CD14-positive monocyte (primary cell): ENCODE data around the gene CXCL11. TPM values are rescaled to one million over a fixed set of nuclear protein-coding genes. Genes with fewer than 3 reads are reported as not detected.
A peak's percentile ranks its signal among the peaks of the same experiment; 100 is the strongest.

Experiments used
- DNase-seq, 3 donors: peaks; one replicate each; pipeline ENCODE4 v3.0.0-alpha.2; 2011 to 2022
- H2AFZ ChIP-seq: 2 replicates; pipeline ENCODE4 v1.6.0; 2012; ENCODE audit warnings: mild to moderate bottlenecking, low read depth, low read length, inconsistent platforms; ENCODE audit not compliant: insufficient read depth, poor library complexity, severe bottlenecking
- H3K27ac ChIP-seq, 2 donors: 1 replicate in 1 of 2; 2 replicates in 1 of 2; pipeline ENCODE4 v1.5.1; 2012 to 2013; ENCODE audit warnings: low read length in 2 of 2, control low read depth in 1 of 2, inconsistent platforms in 1 of 2, low read depth in 1 of 2, mild to moderate bottlenecking in 1 of 2
- H3K27me3 ChIP-seq, 2 donors: one replicate each; pipeline versions ENCODE4 v1.6.0 to v1.6.1; 2011 to 2013; ENCODE audit warnings: low read length in 2 of 2; ENCODE audit not compliant: control insufficient read depth in 2 of 2, insufficient read depth in 2 of 2
- H3K36me3 ChIP-seq, 2 donors: replicated peaks in 1 of 2; 1 replicate in 1 of 2; 2 replicates in 1 of 2; pipeline versions ENCODE4 v1.5.1 to v1.6.1; 2012 to 2013; ENCODE audit warnings: low read length in 2 of 2, control low read depth in 1 of 2, inconsistent platforms in 1 of 2, mild to moderate bottlenecking in 1 of 2; ENCODE audit not compliant: insufficient read depth in 2 of 2, control insufficient read depth in 1 of 2
- H3K4me1 ChIP-seq, 2 donors: 1 replicate in 1 of 2; 2 replicates in 1 of 2; pipeline versions ENCODE4 v1.5.1 to v1.6.1; 2012 to 2013; ENCODE audit warnings: low read length in 2 of 2, control low read depth in 1 of 2, inconsistent platforms in 1 of 2, mild to moderate bottlenecking in 1 of 2, moderate library complexity in 1 of 2; ENCODE audit not compliant: insufficient read depth in 2 of 2, control insufficient read depth in 1 of 2
- H3K4me2 ChIP-seq: replicated peaks from 2 replicates; pipeline ENCODE3; 2012; ENCODE audit warnings: low read length, moderate library complexity, mild to moderate bottlenecking; ENCODE audit not compliant: poor library complexity, severe bottlenecking; ENCODE audit errors: extremely low read depth
- H3K4me3 ChIP-seq, 3 experiments: fragments of 200-600 bp in 1 of 3; sonication (generic) in 1 of 3; replicated peaks in 1 of 3; 1 replicate in 2 of 3; 2 replicates in 1 of 3; pipeline ENCODE4 v1.5.1; 2011 to 2013; ENCODE audit warnings: low read length in 3 of 3, mild to moderate bottlenecking in 3 of 3, control low read depth in 2 of 3, low read depth in 2 of 3, inconsistent platforms in 1 of 3, moderate library complexity in 1 of 3
- H3K79me2 ChIP-seq: 2 replicates; pipeline ENCODE4 v1.6.0; 2012; ENCODE audit warnings: mild to moderate bottlenecking, control low read depth, inconsistent platforms, low read length, moderate library complexity; ENCODE audit not compliant: insufficient read depth
- H3K9ac ChIP-seq: 2 replicates; pipeline ENCODE4 v1.6.0; 2017; ENCODE audit warnings: low read length, mild to moderate bottlenecking; ENCODE audit not compliant: insufficient read depth, poor library complexity, severe bottlenecking
- H3K9me3 ChIP-seq, 2 donors: replicated peaks in 1 of 2; 1 replicate in 1 of 2; 2 replicates in 1 of 2; pipeline versions ENCODE4 v1.5.1 to v1.6.1; 2012 to 2013; ENCODE audit warnings: low read length in 2 of 2, control low read depth in 1 of 2; ENCODE audit not compliant: control insufficient read depth in 1 of 2, insufficient read depth in 1 of 2
- H4K20me1 ChIP-seq: 2 replicates; pipeline ENCODE4 v1.6.0; 2012; ENCODE audit warnings: mild to moderate bottlenecking, low read length, control low read depth, moderate library complexity; ENCODE audit not compliant: insufficient read depth
- H3K27ac Mint-ChIP-seq, 7 donors: one replicate each; pipeline ENCODE4 v1.8.0; 2020; ENCODE audit warnings: mild to moderate bottlenecking in 7 of 7, mixed read lengths in 7 of 7, moderate library complexity in 6 of 7, inconsistent platforms in 2 of 7
- H3K27me3 Mint-ChIP-seq, 3 donors: one replicate each; pipeline ENCODE4 v1.8.0; 2021 to 2022; ENCODE audit warnings: low read depth in 3 of 3, mild to moderate bottlenecking in 3 of 3, mixed read lengths in 3 of 3, moderate library complexity in 3 of 3, inconsistent platforms in 1 of 3
- H3K36me3 Mint-ChIP-seq, 2 donors: one replicate each; pipeline ENCODE4 v1.8.0; 2020; ENCODE audit warnings: mixed read lengths in 2 of 2, inconsistent platforms in 1 of 2, mild to moderate bottlenecking in 1 of 2
- H3K4me1 Mint-ChIP-seq: one replicate; pipeline ENCODE4 v1.8.0; 2020; ENCODE audit warnings: mild to moderate bottlenecking, mixed read lengths
- H3K4me3 Mint-ChIP-seq, 2 donors: one replicate each; pipeline ENCODE4 v1.8.0; 2020; ENCODE audit warnings: mild to moderate bottlenecking in 2 of 2, mixed read lengths in 2 of 2, moderate library complexity in 1 of 2
- H3K9me3 Mint-ChIP-seq, 7 donors: one replicate each; pipeline ENCODE4 v1.8.0; 2020 to 2022; ENCODE audit warnings: mixed read lengths in 7 of 7, mild to moderate bottlenecking in 6 of 7, moderate library complexity in 6 of 7, inconsistent platforms in 2 of 7
- CTCF ChIP-seq: fragments of 200-600 bp; IDR thresholded peaks from one replicate; pipeline ENCODE4 v1.8.0; 2022; ENCODE audit warnings: antibody characterized with exemption, mild to moderate bottlenecking
- WGBS: methylation state at CpG from one replicate; pipeline ENCODE4 v1.1.5; 2013; ENCODE audit warnings: missing lambda C conversion rate; ENCODE audit not compliant: insufficient coverage; 5-methylcytosine and 5-hydroxymethylcytosine counted together
- intact Hi-C, 2 donors: fragments of 100-400 bp; cut with micrococcal nuclease; formaldehyde crosslinking; loops; one replicate each; pipeline versions ENCODE4 v1.15.0 to v1.15.1; 2023
- polyA plus RNA-seq, 3 donors: library from polyadenylated mRNA; depleted of rRNA in 1 of 3; unstranded in 2 of 3; stranded (reverse) in 1 of 3; fragments of 300-500 nt in 2 of 3; fragments of >200 nt in 1 of 3; fragmentation: Illumina TruSeq in 2 of 3; gene quantifications; 1 replicate in 2 of 3; 2 replicates in 1 of 3; pipeline ENCODE4 v1.2.3, GENCODE V29; 2012 to 2021

CXCL11 gene
- polyA plus RNA-seq, 3 donors: 0.15 to 0.36 (median 0.25) TPM

DNA sequence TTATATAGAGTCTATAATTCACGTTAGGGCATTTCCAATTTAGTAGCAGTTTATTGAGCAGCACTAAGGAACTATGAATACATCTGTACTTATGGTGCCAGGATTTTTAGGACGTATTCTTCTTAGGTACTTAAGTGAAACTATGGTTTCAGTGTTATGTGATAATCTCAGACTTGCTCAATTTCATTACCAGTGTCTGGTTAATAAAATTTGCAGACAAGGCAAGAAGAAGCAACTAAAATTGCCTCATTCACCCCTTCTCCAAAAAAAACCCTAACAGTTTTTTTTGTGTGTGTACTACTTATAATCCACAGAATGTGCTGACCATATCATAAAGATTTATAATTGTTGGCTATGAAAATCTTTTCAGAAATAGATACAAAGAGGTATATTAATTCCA lies 6.6 kb downstream of the CXCL11 start:
- H3K4me1 Mint-ChIP-seq: peaks cover 33% of the 10 kb centered on the region
- DNase-seq: no peak
- H3K4me3 ChIP-seq: peak overlapping the region in 1 of 3 experiments; percentile 57
- intact Hi-C loops: no loop called here
- peaks cover 0 to 2% (median 0%) of the 10 kb centered on the region in 3 donors for H3K27me3 Mint-ChIP-seq
- H3K9ac ChIP-seq: no peak overlapping the region
- no peaks in the 10 kb centered on the region for H3K9me3 Mint-ChIP-seq
- no peaks in the 10 kb centered on the region for H4K20me1 ChIP-seq
- H3K79me2 ChIP-seq: no peaks in the 10 kb centered on the region
- no peaks in the 10 kb centered on the region for H3K27me3 ChIP-seq
- peak overlapping the region in 1 of 7 donors; percentile 81 for H3K27ac Mint-ChIP-seq
- no peak overlapping the region for H3K4me2 ChIP-seq
- no peaks in the 10 kb centered on the region for H3K9me3 ChIP-seq
- H2AFZ ChIP-seq: no peak overlapping the region
- H3K27ac ChIP-seq: no peak overlapping the region
- peaks cover 9 to 21% of the 10 kb centered on the region in 2 donors for H3K4me1 ChIP-seq
- peaks cover 0 to 2% of the 10 kb centered on the region in 2 donors for H3K36me3 Mint-ChIP-seq
- no peak overlapping the region for H3K4me3 Mint-ChIP-seq
- WGBS: no CpG with 5 or more reads among the region's 2 CpGs
- H3K36me3 ChIP-seq: no peaks in the 10 kb centered on the region
- TF ChIP-seq CTCF: no peak

- 0% methylated on average over 3 of the region's 6 CpGs for WGBS
- Histone ChIP-seq H2AFZ (peak overlapping the region; percentile 70), H3K4me1 (peaks cover 17 to 30% of the 10 kb centered on the region in 2 donors), H3K4me2 (peak overlapping the region; percentile 73), H3K36me3 (no peaks in the 10 kb centered on the region), H3K79me2 (no peaks in the 10 kb centered on the region), H3K4me3 (peak overlapping the region; percentile 30 to 57 (median 53)), H3K9ac (peak overlapping the region; percentile 27), H4K20me1 (no peaks in the 10 kb centered on the region), H3K9me3 (no peaks in the 10 kb centered on the region), H3K27me3 (no peaks in the 10 kb centered on the region), H3K27ac (peak overlapping the region; percentile 31 to 68)
- Mint-ChIP-seq H3K27ac (peak overlapping the region; percentile 54 to 92 (median 85)), H3K4me1 (peaks cover 42% of the 10 kb centered on the region), H3K4me3 (peak overlapping the region; percentile 68 to 87), H3K9me3 (no peaks in the 10 kb centered on the region), H3K36me3 (peaks cover 0 to 2% of the 10 kb centered on the region in 2 donors), H3K27me3 (peaks cover 0 to 4% (median 0%) of the 10 kb centered on the region in 3 donors)
- TF ChIP-seq CTCF: no peak
- intact Hi-C loops: no loop called here
- DNase-seq: peak; percentile 25 to 55 (median 46)
Measured at GRCh38 chr4:76028350-76028765, 7.5 kb downstream of the CXCL11 start.
